AG09309 (cell line): ENCODE results near the gene MRPL33.
"Not testable (repeated sequence)": the region's sequence is repeated elsewhere in the genome, so short reads cannot be mapped to it uniquely, and the experiment has no call there.

Experiments used
- DNase-seq: peaks from one replicate; pipeline ENCODE4 v3.0.0-alpha.2; 2010; ENCODE audit warnings: low read depth
- H3K4me3 ChIP-seq: 2 replicates; pipeline ENCODE4 v1.5.1; 2011; ENCODE audit warnings: mild to moderate bottlenecking, low read depth, low read length, moderate library complexity; ENCODE audit not compliant: control insufficient read depth
- CTCF ChIP-seq: IDR thresholded peaks from 2 replicates; pipeline ENCODE4 v1.5.1; 2011; ENCODE audit warnings: mild to moderate bottlenecking, low read depth, low read length, inconsistent platforms; ENCODE audit not compliant: insufficient read depth, control insufficient read depth; ENCODE audit errors: missing control alignments

Gene MRPL33

GRCh38 chr2:27741673-27742072, 29.8 kb upstream of the MRPL33 start:
- DNase-seq = no peak
- H3K4me3 ChIP-seq = no peak overlapping the region
- no peak for TF ChIP-seq CTCF

- TF ChIP-seq CTCF = no peak
- no peak overlapping the region for H3K4me3 ChIP-seq
These were observed 28.9 kb upstream of the MRPL33 start for GRCh38 chr2:27742571-27742970.

GRCh38 chr2:27745494-27745893, 26.0 kb upstream of the MRPL33 start:
- H3K4me3 ChIP-seq, DNase-seq: not testable (repeated sequence)

More at GRCh38 chr2:27742571-27742970, 28.9 kb upstream of the MRPL33 start:
- no peak for DNase-seq

- no peak for DNase-seq
- no peak for TF ChIP-seq CTCF
- H3K4me3 ChIP-seq = no peak overlapping the region
These were observed 25.2 kb upstream of the MRPL33 start for GRCh38 chr2:27746325-27746724.

GRCh38 chr2:27747827-27748352, 23.6 kb upstream of the MRPL33 start:
- TF ChIP-seq CTCF = no peak
- DNase-seq = no peak
- no peak overlapping the region for H3K4me3 ChIP-seq

GRCh38 chr2:27748803-27749554, 22.5 kb upstream of the MRPL33 start:
- DNase-seq, H3K4me3 ChIP-seq: not testable (repeated sequence)

- no peak for TF ChIP-seq CTCF
These were observed 20.1 kb upstream of the MRPL33 start for GRCh38 chr2:27751377-27751776.

More at GRCh38 chr2:27751377-27751776, 20.1 kb upstream of the MRPL33 start:
- H3K4me3 ChIP-seq = no peak overlapping the region
- DNase-seq = no peak
